ENCODE measurements around the gene RPL22.
"Not testable (repeated sequence)": the region's sequence is repeated elsewhere in the genome, so short reads cannot be mapped to it uniquely, and the experiment has no call there.

The RPL22 gene

DNA sequence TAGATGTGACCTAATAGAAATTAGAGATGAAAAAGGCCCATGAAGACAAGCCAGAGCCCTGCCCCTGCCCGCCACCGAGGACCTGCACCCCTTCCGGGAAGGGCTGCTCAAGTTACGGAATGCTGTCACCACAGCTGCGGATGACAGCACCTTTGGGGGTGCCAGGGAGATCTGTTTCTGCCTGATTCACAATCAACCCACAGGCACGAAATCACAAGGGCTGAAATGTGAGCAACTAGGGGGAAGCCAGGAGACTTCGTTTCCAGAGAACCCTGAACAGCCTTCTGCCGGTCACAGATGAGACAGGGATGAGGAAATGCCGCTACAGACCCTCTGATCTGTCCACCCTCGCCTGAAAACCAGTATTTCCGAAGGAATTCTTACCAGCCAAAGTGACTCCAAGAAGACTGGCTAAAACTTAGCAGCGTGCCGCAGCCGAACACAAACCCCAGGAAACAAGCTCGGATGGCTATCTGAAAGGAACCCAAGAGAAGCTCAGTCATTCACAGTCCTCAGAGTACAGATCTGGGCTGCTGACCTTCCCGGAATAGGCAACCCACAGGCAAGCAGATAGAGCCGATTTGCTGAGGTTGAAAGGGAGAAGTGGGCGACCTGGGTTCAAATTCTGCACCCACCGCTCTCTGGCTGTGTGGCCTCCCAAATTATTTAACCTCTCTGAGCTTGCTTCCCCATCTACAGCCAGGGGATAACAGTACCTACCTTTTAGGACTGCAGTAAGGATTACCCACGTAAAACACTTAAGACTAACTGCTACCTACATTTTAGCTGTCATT lies 35.3 kb upstream of the RPL22 start:
- DNase-seq (ENCODE audit: low read depth in 2 of 2): no peak

DNA sequence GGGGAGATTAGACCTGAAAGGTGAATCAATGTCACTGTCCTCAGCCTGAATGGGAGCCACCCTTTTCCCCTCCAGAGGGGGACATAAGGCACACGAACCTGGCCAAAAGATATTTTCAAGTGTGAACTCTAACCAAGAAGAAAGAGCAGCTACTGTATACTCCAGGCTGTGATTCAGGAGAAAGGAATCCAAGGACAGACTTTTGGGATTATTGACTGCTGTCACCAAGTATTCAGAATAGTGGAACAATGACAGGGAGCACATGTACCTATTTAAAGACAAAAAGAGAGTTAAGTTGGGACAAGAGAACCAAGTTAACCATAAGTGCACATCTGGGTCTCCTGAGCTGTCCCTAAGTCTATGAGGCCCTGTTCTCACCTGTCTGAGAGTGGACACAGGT lies 34.0 kb upstream of the RPL22 start:
- DNase-seq (ENCODE audit: low read depth in 2 of 2): no peak

DNA sequence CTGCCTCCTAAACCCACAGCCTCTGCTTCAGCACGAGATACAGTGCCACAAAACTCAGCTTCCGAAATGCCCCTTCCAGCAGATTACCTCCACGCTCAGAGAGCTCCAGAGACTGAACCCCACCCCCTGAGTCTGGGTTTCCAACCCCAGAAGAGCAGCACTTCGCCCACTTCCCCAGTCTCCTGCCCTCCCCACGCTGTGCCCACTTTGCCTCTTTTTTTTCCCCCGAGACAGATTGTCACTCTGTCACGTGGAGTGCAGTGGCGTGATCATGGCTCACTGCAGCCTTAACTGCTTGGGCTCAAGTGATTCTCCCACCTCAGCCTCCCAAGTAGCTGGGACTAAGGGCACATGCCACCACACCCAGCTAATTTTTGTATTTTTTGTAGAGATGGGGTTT lies 26.3 kb upstream of the RPL22 start:
- no peak for DNase-seq (ENCODE audit: low read depth in 2 of 2)

DNA sequence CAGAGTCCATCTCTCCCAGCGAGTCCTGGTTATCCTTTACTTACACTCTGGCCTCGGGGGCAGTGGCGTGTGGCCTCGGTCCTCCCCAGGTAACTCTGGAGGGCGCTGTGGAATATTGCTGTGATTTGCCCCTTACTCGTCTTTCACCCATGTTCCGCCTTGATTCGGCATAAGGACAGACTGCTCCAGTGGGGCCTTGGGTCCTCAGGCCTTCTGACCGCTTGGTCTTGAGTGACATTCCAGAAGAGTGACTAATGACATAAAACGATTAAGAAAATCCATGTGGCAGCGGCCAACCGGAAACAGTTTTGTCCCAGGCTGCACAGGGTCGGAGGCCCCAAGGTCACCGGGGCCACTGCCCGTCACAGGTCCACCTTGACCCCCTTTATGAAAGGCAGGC lies 25.3 kb upstream of the RPL22 start:
- DNase-seq (ENCODE audit: low read depth in 2 of 2): no peak

DNA sequence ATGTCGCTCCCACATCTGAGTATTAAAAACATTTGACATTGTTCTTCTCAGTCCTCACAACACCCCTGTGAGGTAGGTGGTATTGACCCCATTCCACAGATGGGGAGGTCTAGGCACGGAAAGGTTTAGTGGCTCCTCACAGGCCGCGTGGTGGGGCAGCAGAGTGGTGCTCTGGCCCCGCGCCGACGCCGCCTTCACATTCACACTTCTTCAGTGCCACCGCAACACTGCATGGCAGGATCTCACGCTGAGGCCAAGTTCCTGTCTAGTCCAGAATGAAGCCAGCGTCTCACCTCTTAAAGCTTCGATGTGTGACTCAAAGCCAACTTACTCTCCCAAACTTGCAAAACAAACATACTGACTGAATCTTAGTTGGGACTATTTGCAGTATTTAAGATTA lies 24.2 kb upstream of the RPL22 start:
- no peak for DNase-seq (ENCODE audit: low read depth in 2 of 2)

DNA sequence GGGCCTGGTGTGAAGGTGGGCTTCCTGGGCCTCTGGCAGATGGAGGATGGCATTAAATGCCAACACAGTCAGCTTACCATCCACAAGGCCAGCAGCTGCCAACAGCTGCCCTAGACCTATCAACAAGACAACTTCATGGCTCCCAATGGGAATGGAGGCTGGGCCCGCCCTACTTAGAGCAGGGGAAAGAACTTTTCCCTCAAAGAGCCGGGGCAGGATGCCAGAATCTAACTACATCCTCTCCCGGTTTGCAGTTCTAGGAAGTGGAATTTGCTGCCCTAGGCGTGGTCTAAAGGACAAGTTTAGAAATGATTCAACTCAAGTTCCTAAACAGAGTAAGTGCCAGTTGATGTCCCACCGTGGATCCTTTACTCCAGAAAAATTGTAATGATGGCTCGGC lies 23.2 kb upstream of the RPL22 start:
- no peak for DNase-seq (ENCODE audit: low read depth in 2 of 2)

DNA sequence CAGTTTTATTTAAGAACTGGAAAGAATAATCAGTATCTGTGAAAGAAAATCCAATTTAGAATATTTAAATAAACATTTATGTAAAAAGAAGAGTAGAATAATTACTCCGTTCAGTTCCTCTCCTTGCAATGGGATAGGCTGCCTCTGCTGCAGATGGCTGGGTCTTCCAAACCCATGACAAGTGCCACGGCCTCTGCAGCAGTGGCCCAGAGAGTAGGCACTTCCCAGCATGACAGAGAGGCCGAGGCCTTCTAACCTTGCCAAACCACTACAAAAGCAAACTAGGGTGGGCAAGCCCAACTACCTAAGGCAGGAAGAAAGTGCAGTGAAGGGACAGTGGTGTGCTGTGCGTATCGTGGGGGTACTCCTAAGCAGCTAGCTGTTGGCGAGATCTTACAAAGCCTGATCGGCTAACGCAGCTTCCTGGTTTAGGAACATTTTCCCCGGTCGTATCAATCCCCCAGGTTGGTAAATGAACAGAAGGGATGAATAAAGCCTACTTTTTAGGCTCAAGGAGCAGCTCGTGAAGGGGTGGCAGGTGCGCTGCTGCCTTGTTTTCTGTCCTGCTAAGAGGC lies 21.9 kb upstream of the RPL22 start:
- no peak for DNase-seq (ENCODE audit: low read depth in 2 of 2)

DNA sequence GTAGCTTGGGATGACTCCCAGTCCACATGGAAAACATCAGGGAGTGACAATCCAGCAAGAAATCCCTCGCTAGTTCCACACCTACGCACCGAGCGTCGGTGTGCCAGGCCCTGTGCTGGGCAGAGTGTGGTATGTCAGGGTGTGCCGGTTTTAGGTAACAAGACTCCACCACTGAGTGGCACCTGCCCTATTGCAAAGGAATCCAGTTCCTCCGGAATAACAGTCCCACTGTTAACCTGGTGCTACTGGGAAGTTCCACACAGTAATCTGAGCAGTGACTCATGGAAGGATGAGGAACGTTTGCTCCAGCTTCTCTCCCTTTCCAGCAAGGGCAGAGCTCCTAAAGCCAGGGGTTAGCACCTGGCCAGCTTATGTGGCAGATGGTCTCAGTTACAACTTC lies 20.8 kb upstream of the RPL22 start:
- DNase-seq (ENCODE audit: low read depth in 2 of 2): no peak

DNA sequence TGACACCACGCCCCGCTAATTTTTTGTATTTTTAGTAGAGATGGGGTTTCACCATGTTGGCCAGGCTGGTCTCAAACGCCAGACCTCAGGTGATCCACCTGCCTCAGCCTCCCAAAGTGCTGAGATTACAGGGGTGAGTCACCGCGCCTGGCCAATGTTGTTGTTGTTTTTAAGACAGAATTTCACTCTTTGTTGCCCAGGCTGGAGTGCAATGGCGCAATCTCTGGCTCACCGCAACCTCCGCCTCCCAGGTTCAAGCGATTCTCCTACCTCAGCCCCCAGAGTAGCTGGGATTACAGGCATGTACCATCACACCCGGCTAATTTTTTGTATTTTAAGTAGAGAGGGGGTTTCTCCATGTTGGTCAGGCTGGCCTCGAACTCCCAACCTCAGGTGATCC lies 20.2 kb upstream of the RPL22 start:
- not testable (repeated sequence) for DNase-seq (ENCODE audit: low read depth in 2 of 2)

DNA sequence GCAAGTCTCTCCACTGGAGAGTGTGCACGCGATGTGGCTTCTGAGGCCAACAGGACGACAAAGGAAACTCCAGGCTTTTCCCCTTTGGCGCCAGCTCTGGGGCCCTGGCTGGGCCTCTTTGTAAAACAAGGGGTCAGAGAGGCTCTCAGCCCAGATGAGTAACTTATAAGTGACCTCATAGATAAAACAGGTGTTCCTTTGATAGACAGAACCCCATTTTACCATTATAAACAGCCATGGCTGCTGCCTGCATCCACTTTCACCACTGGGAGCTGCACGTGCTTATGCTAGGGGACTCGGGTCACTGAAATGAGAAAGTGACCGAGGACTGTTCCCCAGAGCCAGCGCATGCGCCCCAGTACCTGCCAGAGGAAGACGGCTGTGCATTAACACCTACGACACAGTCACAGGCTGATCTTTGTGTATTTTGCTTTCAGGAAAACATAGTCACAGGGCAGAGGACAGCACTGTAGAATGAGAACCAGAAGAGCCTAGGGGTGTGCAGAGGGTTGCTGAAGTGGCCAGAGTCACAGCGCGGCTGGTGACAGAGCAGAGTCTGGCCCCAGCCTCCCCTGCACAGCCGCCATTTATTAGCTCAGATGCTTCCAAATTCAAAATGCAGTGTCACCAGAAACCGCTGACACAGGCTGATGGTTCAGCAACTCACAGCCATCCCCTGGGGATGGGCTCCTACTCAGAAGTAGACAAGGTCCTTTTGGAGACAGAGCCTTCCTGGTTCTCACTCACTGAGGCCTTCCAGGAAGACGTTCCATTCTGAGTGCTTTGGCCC lies 19.2 kb upstream of the RPL22 start:
- DNase-seq (ENCODE audit: low read depth in 2 of 2): no peak

DNA sequence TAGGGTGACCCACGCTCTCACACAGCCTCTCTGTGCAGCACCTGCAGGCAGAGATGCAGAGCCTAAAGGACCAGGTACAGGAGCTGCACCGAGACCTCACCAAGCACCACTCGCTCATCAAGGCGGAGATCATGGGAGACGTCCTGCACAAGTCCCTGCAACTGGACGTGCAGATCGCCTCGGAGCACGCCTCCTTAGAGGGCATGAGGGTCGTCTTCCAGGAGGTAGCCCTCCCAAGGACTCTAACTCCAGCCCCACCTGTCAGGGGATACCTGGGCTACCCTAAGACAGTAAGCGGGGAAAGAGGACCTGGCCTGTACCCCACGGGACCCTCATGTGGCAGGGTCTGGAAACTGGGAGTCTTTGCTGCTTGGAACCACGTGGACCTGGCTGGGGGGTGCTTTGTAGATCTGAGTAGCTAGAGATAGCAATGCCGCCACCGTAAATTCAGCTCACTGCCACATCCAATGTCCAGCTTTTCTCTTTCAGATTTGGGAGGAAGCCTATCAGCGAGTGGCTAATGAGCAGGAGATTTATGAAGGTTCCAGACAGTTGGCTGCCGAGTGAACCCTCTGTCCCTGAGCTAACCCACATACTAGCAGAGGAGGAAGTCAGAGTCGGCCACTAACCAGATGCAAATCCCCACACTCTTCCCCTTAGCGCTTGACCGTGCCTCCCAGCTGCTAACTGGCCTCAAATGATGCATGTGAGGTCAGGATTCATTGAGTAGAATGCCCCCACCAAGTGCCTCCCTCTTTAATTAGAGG lies 13.0 kb upstream of the RPL22 start:
- no peak for DNase-seq (ENCODE audit: low read depth in 2 of 2)

DNA sequence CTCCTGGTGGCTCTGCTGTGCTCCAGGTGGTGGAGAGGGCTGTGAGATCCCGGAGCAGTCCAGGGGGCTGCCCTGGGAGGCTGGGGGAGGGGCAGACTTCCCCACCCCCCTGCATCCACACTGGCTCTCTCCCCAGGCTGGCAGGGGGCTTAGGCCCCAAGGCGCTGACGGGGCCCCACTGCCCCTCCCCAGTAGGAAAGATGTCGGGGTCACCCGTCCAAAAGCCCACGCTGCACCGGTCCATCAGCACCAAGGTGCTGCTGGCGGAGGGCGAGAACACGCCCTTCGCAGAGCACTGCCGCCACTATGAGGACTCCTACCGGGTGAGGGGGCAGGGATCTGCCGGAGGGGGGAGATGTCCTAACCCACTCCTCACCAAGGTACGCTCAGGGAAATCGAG lies 12.3 kb upstream of the RPL22 start:
- DNase-seq (ENCODE audit: low read depth in 2 of 2): no peak

DNA sequence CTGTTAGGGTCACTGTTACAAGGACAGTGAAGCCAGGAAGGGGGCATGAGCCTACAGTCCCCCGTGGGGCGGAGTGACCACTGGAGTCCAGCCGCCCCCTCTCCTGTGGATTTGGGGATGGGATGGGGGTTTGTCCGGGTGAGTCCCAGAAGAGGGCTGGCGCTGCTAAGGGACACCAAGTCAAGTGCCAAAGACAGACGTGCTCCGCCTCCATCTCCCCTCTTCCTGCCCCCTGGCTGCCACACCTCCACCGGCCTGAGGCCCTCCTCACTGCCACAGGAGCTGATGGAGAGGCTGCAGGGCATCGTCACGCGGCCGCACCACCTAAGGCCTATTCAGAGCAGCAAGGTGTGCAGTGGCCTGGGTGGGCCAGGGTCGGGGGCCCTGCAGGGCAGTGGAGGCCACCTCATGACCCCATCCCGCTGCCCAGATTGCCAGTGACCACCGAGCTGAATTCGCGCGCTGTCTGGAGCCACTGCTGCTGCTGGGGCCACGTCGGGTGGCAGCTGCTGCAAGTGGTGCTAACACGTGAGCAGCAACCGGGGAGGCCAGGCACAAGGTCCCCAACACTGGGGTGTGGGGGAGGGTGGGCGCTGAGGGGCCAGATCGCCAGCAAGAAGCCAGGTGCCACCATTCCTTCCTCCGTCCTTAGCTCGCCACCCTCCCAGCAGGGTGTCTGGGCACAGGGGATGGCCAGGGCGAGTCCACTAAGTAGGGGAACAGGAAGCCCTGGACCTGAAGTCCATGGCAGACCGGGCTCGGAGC lies 11.4 kb upstream of the RPL22 start:
- DNase-seq (ENCODE audit: low read depth in 2 of 2): no peak

DNA sequence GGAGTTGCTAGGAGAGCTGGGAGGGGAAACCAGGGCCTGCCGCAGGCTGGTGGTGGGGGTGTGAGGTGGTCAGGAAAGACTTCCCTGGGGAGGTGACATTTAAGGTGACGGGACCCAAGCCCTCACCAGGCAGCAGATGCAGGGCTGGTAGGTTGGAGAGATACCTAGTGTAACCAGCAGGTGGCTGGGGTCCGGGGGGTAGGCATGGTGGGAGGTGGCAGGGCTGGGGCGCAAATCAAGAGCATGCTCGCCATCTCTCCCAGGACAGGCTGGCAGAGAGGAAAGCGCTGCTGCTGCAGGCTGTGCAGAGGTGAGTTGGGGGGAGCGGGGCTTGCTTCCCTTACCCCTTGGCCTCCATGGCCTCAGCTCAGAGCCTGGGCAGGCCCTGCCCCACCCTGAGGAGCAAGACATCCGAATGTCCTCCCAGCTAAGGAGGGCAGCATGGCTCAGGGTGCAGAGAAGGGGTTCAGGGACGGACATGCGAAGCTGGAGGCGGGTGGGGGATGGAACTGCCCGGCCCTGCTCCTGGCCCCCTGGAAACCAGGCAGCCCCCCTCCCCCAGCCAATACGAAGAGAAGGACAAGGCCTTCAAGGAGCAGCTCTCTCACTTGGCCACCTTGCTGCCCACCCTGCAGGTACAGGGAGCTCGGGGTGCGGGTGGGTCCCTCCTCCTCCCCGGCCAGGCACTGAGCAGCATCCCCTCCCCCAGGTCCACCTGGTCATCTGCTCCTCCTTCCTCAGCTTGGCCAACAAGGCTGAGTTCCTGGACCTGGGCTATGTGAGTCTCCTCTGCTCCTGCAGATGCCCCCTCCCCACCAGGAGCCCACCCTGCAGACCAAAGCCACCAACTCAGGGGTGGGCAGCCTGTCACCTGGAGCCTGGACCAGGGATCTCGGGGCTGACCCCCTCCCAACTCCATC lies 10.5 kb upstream of the RPL22 start:
- no peak for DNase-seq (ENCODE audit: low read depth in 2 of 2)

DNA sequence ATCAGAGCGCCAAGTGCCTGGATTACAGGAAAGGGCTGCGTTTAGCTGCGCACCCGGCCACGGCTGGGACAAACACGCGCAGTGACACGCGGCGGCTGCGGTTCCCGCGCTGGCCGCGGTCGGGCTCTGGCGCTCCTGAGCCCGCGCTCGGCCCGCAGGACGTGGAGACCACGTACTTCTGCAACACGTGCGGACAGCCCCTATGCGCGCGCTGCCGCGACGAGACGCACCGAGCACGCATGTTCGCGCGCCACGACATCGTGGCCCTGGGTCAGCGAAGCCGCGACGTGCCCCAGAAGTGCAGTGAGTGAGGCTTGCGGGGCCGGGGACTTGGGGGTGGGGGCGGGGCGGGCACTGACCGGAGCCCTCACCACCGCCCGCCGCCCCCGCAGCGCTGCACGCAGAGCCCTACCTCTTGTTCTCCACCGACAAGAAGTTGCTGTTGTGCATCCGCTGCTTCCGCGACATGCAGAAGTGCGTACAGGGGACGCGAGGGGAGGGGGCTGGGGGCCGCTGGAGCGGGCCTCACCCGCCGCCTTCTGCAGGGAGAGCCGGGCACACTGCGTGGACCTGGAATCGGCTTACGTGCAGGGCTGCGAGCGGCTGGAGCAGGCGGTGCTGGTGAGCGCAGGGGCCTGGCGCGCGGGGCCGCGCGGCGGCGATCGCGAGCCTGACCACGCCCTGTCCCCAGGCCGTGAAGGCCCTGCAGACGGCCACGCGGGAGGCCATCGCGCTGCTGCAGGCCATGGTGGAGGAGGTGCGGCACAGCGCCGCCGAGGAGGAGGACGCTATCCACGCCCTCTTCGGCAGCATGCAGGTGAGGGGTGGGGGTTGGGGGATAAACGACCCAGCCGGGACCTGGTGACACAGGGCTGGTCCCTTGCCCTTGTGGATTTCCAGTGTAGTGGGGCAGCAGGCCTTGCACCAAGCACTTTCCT lies 9.6 kb upstream of the RPL22 start:
- no peak for DNase-seq (ENCODE audit: low read depth in 2 of 2)

DNA sequence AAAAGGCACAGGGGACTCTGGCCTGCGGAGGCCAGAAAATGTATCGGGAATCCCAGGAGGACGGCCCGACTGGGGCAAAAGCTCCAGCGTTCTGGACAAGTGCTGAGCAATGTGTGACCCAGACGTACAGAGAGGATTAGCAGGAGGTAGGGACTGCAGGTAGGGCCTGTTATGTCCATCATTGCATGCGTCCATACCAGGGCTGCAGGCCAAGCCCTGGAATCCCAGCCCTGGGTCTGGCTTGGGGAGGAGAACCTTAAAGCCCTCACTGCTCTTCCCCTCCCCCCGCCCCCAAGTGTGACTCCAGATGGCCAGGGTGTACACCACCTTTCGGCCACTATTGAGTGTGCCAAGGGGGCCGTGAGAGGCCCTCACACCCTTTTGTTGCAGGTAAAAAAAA lies 8.5 kb upstream of the RPL22 start:
- DNase-seq (ENCODE audit: low read depth in 2 of 2): no peak

DNA sequence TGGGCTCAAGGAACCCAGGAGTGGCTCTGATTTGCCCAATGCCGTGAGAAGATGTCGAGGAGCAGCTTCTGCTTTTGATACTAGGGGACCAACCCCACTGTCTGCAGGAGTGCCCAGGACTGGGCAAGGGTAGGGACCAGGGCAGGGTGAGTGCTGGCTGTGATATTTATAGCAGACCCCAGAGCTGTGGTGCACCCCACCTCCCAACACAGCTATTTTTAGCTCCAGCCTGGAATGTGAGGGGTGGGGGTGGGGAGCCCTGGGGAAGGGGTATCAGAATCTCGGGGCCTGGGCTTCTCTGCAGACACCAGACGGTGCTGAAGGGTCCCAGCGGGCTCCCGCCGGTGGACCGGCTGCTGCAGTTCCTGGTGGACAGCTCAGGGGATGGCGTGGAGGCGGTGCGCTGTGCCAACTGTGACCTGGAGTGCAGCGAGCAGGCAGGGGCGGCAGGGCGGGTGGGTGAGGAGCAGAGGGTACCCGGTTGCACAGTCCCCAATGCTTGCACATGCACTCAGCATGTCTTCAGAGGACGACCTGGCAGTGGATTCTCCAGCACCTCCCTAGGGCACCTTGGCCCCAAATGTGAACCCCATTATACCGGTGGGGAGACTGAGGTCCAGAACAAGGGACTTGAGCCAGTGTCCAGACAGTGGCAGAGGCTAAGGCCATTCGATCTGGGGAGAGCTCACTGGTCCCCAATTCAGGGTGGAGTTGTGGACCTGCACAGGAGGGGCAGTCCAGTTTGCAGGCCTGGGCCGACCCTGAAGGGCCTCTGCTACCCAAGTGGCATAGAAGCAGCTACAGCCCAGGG lies 7.9 kb upstream of the RPL22 start:
- DNase-seq (ENCODE audit: low read depth in 2 of 2): no peak

DNA sequence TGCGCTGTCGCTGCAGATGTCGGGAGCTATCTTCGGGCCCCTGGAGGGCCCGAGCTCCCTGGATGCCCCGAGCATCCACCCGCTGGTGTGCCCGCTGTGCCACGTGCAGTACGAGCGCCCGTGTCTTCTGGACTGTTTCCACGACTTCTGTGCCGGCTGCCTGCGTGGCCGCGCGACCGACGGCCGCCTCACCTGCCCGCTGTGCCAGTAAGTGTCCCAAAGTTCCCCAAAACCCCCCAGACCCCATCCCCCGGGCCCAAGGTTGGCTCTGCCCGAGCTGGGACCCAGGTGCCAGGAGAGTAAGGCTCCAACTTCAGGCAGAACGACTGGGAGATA lies 7.1 kb upstream of the RPL22 start:
- DNase-seq (ENCODE audit: low read depth in 2 of 2): no peak
